Measurements from ENCODE around the gene ACTR1A.

DNA sequence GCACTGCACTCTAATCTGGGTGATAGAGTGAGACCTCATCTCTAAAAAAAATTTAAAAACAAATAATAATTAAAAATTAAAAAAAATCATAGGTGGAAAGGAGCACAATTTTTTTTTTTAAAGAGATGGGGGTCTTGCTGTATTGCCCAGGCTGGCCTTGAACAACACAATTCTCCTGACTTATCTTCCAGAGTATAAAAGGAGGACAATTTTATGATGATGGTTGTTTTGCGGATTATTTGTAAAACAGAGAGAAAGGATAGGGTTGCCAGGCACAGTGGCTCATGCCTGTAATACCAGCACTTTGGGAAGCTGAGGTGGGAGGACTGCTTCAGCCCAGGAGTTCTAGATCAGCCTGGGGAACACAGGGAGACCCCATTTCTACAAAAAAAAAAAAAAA, 5.0 kb downstream of the ACTR1A start:
- TF ChIP-seq, protein P1, sequence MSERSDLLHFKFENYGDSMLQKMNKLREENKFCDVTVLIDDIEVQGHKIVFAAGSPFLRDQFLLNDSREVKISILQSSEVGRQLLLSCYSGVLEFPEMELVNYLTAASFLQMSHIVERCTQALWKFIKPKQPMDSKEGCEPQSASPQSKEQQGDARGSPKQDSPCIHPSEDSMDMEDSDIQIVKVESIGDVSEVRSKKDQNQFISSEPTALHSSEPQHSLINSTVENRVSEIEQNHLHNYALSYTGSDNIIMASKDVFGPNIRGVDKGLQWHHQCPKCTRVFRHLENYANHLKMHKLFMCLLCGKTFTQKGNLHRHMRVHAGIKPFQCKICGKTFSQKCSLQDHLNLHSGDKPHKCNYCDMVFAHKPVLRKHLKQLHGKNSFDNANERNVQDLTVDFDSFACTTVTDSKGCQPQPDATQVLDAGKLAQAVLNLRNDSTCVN (CRISPR knock-in tag; IDR thresholded peaks at IDR 0.05), result no peak
- no peak for TF ChIP-seq ZNF274 (IDR thresholded peaks at IDR 0.05; ENCODE audit: borderline replicate concordance, low read depth, low read length)
- TF ChIP-seq TEAD2 (tag; IDR thresholded peaks at IDR 0.05), result no peak
- no peak for TF ChIP-seq HIVEP1 (CRISPR knock-in tag; IDR thresholded peaks at IDR 0.05)
